ENCODE results near the gene MAP9. TPM values are rescaled to one million over a fixed set of nuclear protein-coding genes. Genes with fewer than 3 reads are reported as not detected.

Gene MAP9
- total and polyA plus RNA-seq, 5 experiments from 2014 or later, result 4.3 to 11.2 (median 7.9) TPM

Other genes starting within 250 kb of the MAP9 start
- gene NPY2R, start 168.3 kb downstream of the MAP9 start, total RNA-seq, result not detected
- not detected for gene NPY2R, start 168.3 kb downstream of the MAP9 start, polyA plus RNA-seq